ENCODE results near the gene S100A3.
"Not testable (repeated sequence)": the region's sequence is repeated elsewhere in the genome, so short reads cannot be mapped to it uniquely, and the experiment has no call there.

The S100A3 gene

GRCh38 chr1:153568367-153569099, 19.5 kb upstream of the S100A3 start:
- DNase-seq (ENCODE audit: low read depth) = peak; percentile 73

DNA sequence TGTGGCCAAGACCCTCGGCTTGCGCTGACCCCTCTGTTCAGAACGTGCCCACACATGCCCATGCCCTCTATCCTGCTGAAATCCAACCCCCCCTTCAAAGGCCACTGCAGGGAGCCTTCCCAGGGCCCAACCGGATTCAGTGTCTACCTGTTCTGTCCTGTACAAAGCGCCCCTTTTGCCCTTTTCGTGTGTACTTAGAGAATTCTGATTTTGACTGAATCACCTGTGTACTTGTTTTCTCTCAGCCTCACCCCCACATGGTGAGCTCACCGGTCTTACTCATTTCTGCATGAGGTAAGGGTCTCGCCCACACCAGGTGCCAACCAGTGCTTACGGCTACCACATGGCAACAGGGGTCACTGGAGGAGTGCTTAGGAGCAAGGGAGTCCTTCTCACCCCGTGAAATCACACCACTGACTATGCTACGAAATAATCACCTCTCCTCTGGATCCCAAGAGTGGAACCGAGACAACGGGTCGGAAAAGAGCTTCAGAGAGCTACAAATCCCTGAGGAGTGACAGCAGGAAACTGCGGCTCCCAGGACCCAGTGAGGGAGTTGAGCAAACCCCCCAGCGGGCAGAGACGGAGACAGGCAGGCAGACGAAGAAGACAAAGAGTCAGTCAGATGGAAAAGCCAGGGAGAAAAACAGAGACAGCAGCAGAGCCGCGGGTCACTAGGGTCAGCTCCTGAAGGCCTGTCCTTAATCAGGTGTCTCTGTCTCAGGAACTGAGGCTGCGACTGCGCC, 18.7 kb upstream of the S100A3 start:
- DNase-seq (ENCODE audit: low read depth) = no peak

DNA sequence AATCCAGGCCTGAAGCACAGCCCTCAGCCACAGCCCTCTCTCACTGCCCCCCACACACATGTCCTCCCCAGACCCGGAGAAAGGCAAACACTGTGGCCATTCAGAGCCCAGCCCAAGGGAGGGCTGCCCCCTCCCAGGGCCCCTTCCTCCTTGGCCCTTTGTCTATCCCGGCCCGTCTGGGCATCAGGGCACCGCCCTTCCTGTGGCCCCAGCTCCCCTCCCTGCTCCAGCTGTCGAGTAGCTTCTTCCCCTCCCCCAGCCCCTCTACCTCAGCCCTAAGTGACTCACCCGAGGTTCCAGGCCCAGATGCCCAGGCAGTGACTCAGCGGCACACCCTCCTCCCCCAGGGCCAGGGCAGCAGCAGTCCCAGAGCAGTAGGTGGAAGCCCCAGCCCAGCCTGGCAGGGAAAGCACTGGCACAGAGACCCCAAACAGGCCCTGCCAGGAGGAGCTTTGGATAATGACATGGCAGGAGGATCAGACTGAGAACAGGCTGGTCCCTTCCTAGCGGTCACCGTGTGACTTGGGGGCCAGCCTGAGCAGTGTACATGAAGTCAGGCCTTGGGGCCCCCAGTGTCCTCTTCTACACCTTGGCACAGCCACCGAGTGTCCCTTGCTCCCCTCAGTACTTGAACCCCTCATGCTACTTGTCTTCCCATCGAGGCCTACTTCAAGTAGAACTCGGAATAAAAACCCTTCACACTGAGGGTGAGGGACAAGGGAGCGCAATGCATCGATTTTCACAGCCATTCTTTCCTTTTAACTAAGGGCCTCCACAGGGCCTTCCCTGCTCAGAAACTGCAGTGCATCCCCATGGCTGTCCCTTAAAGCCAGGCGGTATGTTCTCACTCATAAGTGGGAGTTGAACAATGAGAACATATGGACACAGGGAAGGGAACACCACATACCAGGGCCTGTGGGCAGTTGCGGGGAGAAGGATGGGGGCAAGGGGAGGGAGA, 17.6 kb upstream of the S100A3 start:
- DNase-seq (ENCODE audit: low read depth) = peak; percentile 83

- DNase-seq (ENCODE audit: low read depth) = no peak
These were observed 16.7 kb upstream of the S100A3 start, which contains the start of gene S100A2 for GRCh38 chr1:153565529-153566374. Gene S100A2, minus strand, starts transcription at chr1:153565844. Its CDS starts 1,967 bp downstream, at chr1:153563877.

DNA sequence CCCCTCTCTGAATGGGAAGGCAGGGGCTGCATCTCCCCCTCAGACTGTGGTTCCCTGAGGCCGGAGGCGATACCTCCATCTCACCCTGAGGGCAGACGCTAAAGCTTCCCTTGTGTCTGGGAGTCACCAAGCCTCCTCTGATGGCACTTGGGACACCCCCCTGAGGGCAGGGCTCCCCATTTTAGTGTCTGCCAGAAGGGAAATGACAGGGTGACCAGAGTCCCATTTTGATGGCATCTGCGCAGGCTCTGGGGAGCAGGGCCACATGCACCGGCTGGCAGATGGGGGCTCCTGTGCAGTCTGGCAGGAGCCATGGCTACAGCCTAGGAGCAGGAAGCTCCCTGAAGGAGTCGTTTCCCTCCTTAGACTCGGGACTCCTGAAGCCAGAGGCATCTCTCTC, 14.9 kb upstream of the S100A3 start:
- no peak for DNase-seq (ENCODE audit: low read depth)

DNA sequence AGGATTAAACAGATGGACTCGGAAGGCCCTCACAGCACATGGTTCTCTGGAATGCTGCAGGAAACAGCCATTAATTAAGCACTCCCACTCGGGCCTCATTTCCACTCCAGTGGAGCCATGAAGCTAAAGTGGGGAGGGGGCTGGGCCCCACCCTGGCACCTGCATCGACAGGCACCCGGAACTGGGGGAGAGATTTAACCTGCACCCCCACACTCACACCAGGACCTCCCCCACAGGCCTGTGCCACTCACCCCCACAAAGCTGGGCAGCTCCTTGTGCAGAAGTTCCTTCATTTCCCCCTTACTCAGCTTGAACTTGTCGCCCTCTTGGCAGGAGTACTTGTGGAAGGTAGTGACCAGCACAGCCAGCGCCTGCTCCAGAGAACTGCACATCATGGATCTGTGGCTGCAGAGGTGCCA, 14.4 kb upstream of the S100A3 start:
- no peak for DNase-seq (ENCODE audit: low read depth)

- DNase-seq (ENCODE audit: low read depth) = not testable (repeated sequence)
These were observed 13.0 kb upstream of the S100A3 start for GRCh38 chr1:153562021-153562420.

DNA sequence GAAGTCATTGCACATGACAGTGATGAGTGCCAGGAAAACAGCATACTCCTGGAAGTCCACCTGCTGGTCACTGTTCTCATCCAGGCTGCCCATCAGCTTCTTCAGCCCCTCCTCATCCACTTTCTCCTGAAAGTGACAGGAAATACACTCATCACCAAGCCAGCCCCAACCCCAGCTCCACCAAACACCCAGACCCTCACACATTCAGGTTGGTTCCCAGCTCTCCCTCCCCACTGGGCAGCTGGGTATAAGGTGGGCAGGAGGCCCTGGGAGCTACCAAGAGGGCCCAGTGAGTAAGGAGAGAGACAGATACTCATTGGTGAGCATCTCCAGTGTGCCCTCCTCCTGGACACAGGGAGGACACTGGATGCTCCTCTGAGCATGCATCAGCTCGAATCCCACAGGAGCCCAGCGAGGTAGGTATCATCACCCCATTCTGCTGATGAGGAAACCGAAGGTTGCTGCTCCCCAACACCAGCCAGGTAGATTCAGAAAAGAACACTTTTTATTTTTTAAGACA, 12.5 kb upstream of the S100A3 start:
- DNase-seq (ENCODE audit: low read depth) = no peak

- DNase-seq (ENCODE audit: low read depth) = no peak
These were observed 11.9 kb upstream of the S100A3 start for GRCh38 chr1:153560771-153561465.

GRCh38 chr1:153560241-153560640, 11.2 kb upstream of the S100A3 start:
- DNase-seq (ENCODE audit: low read depth) = no peak

GRCh38 chr1:153557877-153558276, 8.8 kb upstream of the S100A3 start:
- no peak for DNase-seq (ENCODE audit: low read depth)

DNA sequence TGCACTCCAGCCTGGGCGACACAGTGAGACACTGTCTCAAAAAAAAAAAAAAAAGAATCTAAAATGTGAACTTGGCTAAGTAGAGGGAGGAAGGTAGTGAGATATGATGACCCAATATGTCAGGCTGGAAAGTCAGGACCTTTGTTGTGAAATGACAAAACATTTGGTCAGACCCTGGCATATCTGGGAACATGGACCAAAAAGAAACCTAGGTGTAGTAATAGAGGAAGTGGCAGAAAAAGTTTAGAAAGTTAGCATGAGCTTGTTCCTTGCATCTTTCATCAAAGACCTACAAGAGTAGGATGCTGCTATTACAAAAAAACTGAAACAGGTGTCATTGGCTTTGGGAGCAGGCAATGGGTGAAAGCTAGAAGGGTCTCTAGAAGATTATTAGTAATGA, 7.3 kb upstream of the S100A3 start:
- no peak for DNase-seq (ENCODE audit: low read depth)

- no peak for DNase-seq (ENCODE audit: low read depth)
These were observed 4.9 kb upstream of the S100A3 start for GRCh38 chr1:153553830-153554541.

GRCh38 chr1:153553096-153553495, 4.0 kb upstream of the S100A3 start:
- DNase-seq (ENCODE audit: low read depth) = no peak

DNA sequence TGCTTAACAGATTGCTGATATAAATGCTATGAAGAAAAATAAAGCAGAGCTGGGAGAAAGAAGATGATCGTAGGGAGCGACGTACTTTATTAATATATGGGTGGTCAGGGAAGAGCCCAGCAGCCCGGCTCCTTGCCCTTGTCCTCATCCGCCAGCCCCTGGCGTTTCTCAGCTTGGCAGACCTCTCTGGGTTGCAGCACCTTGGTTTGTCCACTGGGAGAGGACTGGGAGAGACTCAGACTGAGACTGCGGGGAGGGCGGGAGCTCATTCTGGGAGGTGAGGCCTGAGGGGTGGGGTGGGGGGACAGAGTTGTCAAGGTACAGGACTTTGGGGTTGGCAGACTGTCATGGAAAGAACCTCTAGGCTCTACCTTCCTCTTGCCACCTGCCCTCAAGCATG, 3.3 kb upstream of the S100A3 start:
- DNase-seq (ENCODE audit: low read depth) = no peak

GRCh38 chr1:153550827-153551500, 1.9 kb upstream of the S100A3 start:
- DNase-seq (ENCODE audit: low read depth) = no peak

DNA sequence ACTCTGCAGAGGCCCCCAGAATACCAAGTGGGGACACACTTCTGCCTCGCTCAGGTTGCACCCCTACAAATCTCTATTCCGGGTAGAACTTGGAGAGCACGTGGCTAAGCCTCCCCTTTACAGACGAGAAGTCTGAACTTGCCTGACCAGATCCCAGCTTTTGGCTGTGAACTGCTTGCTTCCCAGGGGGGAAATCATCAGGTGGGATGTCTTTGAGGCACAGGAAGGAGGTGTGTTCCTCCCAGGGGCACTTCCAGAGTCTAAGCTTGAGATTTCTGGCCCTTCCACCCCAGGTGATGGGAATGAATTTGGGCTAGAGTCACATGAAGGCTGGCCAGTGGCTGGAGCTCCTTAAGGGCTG, 1.3 kb upstream of the S100A3 start:
- DNase-seq (ENCODE audit: low read depth) = no peak

DNA sequence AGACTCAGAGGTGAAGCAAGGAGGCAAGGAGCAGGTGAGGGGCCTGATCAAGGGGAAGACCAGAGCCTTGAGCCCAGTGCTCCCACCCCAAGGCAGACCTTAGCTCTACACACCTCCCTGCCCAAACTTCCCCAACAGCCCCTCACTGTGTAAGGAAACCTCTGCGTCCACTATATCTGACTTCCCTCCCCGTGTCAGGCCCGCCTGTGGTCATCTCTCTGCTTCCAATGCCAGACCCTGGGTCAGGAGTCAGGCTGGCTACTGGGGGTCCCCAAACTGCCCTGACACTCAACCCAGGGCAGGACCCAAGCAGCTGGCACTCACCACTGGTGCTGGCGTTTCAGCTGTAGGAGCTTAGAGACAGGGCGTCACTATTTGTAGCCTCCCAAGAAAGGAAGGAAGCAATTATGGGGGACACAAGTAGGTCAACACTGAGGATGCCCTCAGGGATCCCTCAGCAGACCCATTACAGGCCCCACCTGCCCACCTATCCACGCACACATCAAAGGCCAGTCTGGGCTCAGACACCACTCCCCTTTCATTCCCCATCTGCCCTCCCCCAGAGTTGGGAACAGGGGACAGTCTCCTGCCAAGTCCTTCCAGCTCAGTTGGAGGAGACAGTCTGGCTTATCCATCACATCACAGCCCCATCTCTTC, 811 bp upstream of the S100A3 start:
- DNase-seq (ENCODE audit: low read depth) = no peak

All from stimulated activated CD8-positive, alpha-beta memory T cell treated with anti-CD3 and anti-CD28 coated beads, Interleukin-12 subunit alpha, Interleukin-12 subunit beta, amount 100 ng/mL, for 1 hour (primary cell).